Fibroblast of peridontal ligament (primary cell): ENCODE data around the gene TPCN2.
A peak's percentile ranks its signal among the peaks of the same experiment; 100 is the strongest.
"Not testable (repeated sequence)": the region's sequence is repeated elsewhere in the genome, so short reads cannot be mapped to it uniquely, and the experiment has no call there.

Experiments
- DNase-seq: peaks from one replicate; pipeline ENCODE4 v3.0.0-alpha.2; 2010; ENCODE audit errors: extremely low read depth

TPCN2 gene

GRCh38 chr11:69127884-69128283 lies 79.2 kb downstream of the TPCN2 start:
- no peak for DNase-seq

- DNase-seq, result no peak
Observed at GRCh38 chr11:69129053-69129452, 80.3 kb downstream of the TPCN2 start.

GRCh38 chr11:69129647-69130046 lies 80.9 kb downstream of the TPCN2 start:
- DNase-seq, result no peak

- no peak for DNase-seq
Observed at GRCh38 chr11:69130654-69131053, 81.9 kb downstream of the TPCN2 start.

GRCh38 chr11:69131121-69131566 lies 82.4 kb downstream of the TPCN2 start:
- DNase-seq, result no peak

GRCh38 chr11:69131644-69132300 lies 83.0 kb downstream of the TPCN2 start:
- peak; percentile 60 for DNase-seq

GRCh38 chr11:69132301-69132670 lies 83.6 kb downstream of the TPCN2 start:
- DNase-seq, result no peak

- DNase-seq, result no peak
Observed at GRCh38 chr11:69133251-69133650, 84.5 kb downstream of the TPCN2 start.

- DNase-seq, result not testable (repeated sequence)
Observed at GRCh38 chr11:69134182-69134581, 85.5 kb downstream of the TPCN2 start.

GRCh38 chr11:69134957-69135356 lies 86.2 kb downstream of the TPCN2 start:
- no peak for DNase-seq

- DNase-seq, result no peak
Observed at GRCh38 chr11:69135420-69136363, 87.0 kb downstream of the TPCN2 start.

GRCh38 chr11:69136471-69136870 lies 87.7 kb downstream of the TPCN2 start:
- no peak for DNase-seq

- DNase-seq, result no peak
Observed at GRCh38 chr11:69137151-69137844, 88.6 kb downstream of the TPCN2 start.

- DNase-seq, result peak; percentile 75
Observed at GRCh38 chr11:69138265-69138664, 89.5 kb downstream of the TPCN2 start.

- DNase-seq, result not testable (repeated sequence)
Observed at GRCh38 chr11:69140161-69140560, 91.4 kb downstream of the TPCN2 start.

GRCh38 chr11:69140635-69141034 lies 91.9 kb downstream of the TPCN2 start:
- no peak for DNase-seq

- DNase-seq, result no peak
Observed at GRCh38 chr11:69141742-69142141, 93.0 kb downstream of the TPCN2 start.

- DNase-seq, result no peak
Observed at GRCh38 chr11:69142895-69143294, 94.2 kb downstream of the TPCN2 start.

GRCh38 chr11:69144316-69145049 lies 95.8 kb downstream of the TPCN2 start:
- no peak for DNase-seq

- peak; percentile 45 for DNase-seq
Observed at GRCh38 chr11:69145050-69145380, 96.3 kb downstream of the TPCN2 start.

GRCh38 chr11:69148377-69148762 lies 99.6 kb downstream of the TPCN2 start:
- DNase-seq, result no peak

GRCh38 chr11:69148806-69149205 lies 100.1 kb downstream of the TPCN2 start:
- DNase-seq, result no peak
